Inferior parietal cortex (tissue), 1 donor: ENCODE results near the gene HAAO.

ENCODE experiments used
- DNase-seq: peaks from one replicate; pipeline ENCODE4 v3.0.0-alpha.2; 2016; ENCODE audit errors: extremely low spot score

Gene HAAO

GRCh38 chr2:42767899-42768705 lies 24.3 kb downstream of the HAAO start:
- DNase-seq, result no peak

DNA sequence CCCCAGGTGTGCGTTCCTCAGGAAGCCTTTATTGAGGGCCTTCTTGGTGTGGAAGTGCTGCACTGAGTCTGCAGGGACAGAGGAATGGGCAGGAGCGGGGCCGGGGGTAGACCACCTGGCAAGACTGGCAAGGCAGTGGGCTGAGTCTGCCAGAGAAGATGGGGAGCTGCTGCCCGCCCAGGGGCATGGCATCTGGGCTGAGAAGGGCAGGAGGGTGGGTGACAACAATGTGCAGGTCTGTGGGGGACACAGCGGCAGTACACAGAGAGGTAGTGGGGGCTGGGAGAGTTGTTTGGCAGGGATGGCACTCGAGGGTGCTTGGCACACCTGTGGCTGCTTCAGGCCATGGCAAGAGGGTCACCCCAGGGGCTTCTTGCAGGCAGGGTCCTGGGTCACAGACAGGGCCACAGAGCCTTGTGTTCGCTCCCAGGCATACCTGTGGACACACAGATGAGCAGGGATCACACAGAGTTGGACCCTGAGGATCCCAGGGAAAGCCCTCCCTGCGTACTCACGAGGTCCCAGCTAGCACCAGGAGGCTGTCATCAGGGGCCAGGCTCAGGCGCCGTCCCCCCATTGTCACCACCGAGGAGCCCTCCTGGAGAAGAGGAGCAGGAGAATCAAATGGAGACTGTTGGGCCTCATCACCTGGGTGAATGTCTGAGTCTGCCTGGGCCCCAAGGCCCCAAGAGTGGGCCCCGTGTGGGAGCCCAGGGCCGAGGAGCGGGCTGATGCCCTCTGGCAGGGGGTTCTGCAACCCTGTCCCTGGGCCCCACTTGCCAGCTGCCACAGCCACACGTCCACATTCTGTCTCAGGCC lies 25.1 kb downstream of the HAAO start:
- DNase-seq, result no peak

- no peak for DNase-seq
These were observed 26.7 kb downstream of the HAAO start for GRCh38 chr2:42765686-42766085.

DNA sequence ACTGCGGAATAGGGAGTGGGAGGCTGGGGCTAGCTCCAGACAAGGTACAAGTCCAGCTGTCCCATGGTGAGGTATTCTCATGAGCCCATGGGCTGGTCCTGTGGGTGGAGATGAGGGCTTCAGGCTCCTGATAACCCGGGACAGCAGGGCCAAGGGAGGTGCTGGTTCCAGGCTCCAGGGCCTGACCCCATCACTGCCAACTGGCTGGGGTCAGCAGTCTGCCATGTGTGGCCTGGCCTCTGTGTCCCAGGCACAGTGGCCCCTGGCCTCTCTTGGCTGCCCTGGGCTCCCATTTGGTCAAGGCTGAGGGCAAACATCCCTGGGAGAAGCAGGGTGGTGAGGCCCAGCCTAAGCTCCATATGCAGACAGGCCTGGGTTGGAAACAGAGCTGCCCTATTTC lies 27.5 kb downstream of the HAAO start:
- no peak for DNase-seq

- no peak for DNase-seq
These were observed 28.3 kb downstream of the HAAO start, which contains the start of gene OXER1 for GRCh38 chr2:42764096-42764495. TSS of gene OXER1 (minus strand) at chr2:42764135. CDS start at chr2:42764062, 73 bp downstream.

DNA sequence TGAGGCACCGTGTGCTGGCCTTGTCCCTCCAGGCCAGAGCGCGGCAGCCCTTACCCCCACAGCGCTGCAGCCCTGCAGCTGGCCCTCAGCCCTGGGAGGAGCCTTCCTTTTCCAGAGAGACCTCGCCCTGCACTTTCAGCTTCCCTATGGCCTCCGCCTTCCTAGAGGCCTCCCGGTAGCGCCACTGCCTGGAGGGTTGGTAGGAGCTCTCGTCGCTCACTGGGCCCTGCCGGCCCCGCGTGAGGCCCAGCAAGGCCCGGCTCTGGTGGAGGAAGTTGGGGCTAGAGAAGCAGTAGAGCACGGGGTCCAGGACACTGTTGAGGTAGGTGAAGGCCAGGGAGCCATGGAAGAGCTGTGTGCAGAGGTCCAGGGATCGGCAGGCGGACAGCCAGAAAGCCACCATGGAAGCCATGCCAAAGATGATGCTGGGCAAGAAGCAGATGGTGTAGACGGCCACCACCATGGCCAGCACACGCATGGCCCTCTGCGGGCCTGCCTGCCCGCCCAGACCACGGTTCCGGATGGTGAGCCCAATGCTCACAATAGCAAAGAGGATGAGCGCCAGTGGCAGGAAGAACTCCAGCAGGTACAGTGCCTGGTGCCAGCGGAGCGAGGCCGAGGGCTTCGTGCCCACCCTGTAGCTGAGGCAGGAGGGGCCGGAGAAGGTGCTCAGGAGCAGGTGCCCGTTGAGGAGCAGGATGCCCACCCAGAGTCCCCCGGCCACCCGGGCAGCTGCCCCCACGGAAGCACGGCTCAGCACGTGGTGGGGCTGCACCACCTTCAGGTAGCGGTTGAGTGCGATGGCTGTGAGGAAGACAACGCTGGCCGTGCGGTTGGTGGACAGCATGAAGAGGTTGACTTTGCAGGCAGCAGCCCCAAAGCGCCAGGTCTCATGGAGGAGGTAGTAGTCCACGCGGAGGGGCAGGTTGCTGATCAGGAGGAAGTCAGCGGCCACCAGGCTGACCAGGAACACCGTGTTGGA lies 29.3 kb downstream of the HAAO start:
- DNase-seq, result no peak

- DNase-seq, result no peak
These were observed 30.2 kb downstream of the HAAO start for GRCh38 chr2:42762155-42762554.

GRCh38 chr2:42761554-42761953 lies 30.8 kb downstream of the HAAO start:
- no peak for DNase-seq

GRCh38 chr2:42758751-42759150 lies 33.6 kb downstream of the HAAO start:
- DNase-seq, result no peak

DNA sequence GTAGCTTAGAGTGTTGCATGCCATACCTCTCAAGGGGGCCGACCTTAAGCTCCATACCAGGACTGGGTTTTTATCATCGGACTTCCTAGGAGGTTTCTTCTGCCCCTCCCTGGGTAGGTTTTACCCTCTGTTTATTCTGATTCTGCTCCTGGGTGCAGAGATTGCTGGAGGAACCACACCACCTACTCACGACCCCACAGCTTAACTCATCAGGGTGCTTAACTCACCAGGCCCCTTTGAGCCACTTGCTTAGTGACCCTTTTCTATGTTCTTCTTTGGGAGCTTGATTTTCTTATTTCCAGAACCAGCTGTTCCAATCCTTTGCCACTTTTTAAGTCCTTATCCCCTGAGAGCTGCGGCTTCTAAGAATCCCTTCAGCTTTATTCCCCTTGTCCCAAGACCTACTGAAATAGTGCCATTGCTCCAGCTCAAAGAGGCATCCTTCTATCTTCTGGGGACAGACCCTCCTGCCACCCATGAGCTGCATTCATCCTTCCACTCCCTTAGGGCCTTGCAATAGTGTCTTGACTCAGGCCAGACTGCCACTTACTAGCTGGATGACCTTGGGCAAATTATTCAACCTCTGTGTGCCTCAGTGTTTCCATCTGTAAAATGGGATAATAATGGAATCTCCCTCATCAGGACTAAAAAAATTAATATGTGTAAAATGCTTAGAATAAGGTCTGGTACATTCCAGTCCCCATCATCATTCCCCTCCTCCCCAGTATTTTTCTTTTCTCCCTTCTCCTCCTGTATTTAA lies 34.2 kb downstream of the HAAO start:
- DNase-seq, result no peak

DNA sequence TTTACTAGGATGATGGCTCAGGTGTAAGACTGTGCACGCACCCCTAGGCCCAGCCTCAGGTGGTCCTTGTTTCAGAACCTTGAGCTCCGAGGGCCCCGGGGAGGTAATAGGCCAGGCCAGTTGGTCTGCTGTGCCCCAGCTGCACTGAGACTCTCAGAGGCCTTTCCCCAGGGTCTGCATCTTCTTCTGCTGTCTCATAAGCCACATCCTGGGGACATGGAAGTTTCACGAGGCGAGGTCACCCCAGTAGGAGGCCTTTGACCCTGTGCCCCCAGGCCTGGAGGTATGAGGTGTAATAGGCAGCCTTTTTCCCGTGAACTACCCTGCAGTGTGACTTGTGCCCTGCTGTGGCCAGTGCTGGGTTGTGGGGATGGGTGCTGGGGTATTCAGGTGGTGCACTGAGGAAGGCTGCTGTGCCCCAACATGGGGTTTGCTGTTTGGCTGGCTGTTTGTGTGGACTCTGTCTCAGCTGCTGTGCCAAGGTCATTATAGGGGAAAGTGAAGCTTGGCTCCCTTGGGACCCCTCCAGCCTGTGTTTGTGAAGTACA lies 35.3 kb downstream of the HAAO start:
- no peak for DNase-seq

GRCh38 chr2:42756150-42756775 lies 36.1 kb downstream of the HAAO start:
- DNase-seq, result no peak

DNA sequence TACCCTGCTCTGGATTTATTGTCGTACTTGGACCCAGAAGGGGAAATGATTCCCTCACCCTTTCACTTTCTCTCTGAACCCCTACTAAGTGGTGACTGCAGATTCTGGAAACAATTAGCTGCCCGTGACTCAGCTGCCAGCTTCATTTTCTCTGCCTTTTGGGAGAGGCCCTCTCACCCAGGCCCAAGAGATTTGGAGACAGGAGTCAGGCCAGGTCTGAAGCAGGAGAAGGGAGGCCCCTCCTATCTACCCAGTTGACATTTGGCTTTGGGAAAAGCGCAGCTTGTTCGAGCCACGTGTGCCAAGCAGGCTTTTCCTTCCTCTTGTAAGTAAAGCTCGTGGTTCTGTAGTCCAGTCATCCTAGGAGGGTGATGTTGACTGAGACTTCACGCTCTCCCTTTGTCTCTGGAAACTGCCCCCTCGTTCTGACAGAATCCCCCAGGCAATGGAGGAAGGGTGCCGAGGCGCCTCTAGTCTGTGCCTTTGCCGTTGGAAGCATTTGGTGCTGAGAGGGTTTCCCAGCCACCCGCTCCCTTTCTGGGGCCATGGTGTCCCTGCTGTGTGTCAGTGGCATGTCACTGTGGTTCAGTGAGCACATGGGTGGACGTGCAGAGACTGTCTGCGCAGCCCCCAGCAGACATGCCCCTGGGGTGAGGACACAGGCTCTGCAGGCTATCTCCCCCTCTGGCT lies 37.0 kb downstream of the HAAO start:
- DNase-seq, result no peak

GRCh38 chr2:42754776-42755140 lies 37.6 kb downstream of the HAAO start:
- no peak for DNase-seq

DNA sequence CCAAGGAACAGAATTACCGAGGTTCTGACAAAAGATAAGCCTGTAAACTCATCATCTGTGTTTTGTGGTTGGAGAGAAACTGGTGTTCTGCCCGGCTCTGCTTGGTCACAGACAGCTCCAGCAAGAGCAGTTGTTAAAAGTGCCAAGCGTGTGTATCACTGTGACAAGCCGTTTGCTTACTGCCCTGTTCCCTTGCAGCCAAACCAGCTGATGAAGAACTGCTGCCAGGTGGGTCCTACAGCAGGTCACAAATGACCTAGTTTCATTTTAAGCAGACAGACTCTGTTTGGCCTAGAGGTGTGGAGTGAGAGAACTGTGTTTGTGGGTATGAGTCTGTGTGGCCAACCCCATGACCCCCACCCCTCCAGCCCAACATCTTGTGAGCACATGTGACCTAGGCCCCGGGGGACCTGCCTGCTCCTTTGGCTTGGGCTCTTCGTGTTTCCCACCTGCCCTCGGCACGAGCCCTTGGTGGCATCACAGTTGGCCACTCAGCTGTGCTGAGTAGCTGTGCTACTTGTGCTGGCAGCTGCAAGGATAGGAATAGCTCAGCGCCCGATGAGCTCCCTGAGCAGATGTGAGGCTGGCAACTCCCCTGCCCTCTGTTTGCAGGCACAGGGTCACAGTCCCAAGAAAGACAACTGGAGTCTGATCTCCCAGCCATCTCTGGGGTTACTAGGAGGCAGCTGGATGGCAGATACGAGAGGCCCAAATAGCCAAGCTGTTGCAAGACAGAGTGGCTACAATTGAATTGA lies 38.2 kb downstream of the HAAO start:
- peak; percentile 53 for DNase-seq

- no peak for DNase-seq
These were observed 39.3 kb downstream of the HAAO start for GRCh38 chr2:42752816-42753813.

DNA sequence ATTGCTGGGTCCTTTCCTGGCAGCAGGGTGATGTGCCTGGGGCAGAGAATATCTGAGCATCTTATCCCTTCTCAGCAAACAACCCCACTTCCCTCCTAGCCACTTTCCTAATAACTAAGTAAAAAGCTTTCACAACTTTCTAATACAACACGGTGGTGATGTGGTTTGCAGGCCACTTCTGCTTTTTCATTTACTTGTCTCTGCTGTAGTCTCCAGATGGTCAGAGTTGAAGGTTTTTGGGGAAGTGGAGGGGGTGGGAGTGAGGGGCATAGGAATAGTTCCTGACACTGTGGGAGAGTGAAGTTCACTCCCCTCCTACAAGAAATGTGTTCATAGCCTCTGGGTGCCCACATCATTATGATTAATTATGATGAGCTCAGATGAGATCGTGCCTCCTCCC lies 40.1 kb downstream of the HAAO start:
- DNase-seq, result no peak

- DNase-seq, result no peak
These were observed 43.5 kb downstream of the HAAO start for GRCh38 chr2:42748840-42749239.
